H1 (cell line): ENCODE measurements around the gene ATP11A. TPM values are rescaled to one million over a fixed set of nuclear protein-coding genes. Genes with fewer than 3 reads are reported as not detected.
A peak's percentile ranks its signal among the peaks of the same experiment; 100 is the strongest.

Source experiments
- CTCF ChIA-PET: fragments of 300-600 bp; sonication (Branson Sonifier 250); formaldehyde crosslinking; loops from one replicate; lab custom pipeline; 2021; ENCODE audit not compliant: partially characterized antibody; lab: Charles Lee
- POLR2A ChIA-PET: fragments of 300-600 bp; sonication (Branson Sonifier 250); formaldehyde crosslinking; loops from one replicate; lab custom pipeline; 2021; ENCODE audit warnings: inconsistent platforms; ENCODE audit not compliant: partially characterized antibody; lab: Charles Lee
- DNase-seq, 2 experiments: peaks; one replicate each; pipeline versions ENCODE4 v3.0.0 to v3.0.0-alpha.2; 2010 to 2022; ENCODE audit warnings: low spot score in 2 of 2, low read depth in 1 of 2, mixed read lengths in 1 of 2
- FAIRE-seq: peaks from 2 replicates; lab custom pipeline; 2011; peaks lifted over from hg19 to GRCh38; lab: Jason Lieb, UNC
- H2AFZ ChIP-seq: 2 replicates; pipeline ENCODE4 v1.8.1; 2012; ENCODE audit warnings: low read length, inconsistent platforms
- H2AK5ac ChIP-seq: 2 replicates; pipeline ENCODE4 v1.6.1; 2013; ENCODE audit warnings: low read depth, low read length
- H2BK120ac ChIP-seq: replicated peaks from 2 replicates; pipeline ENCODE3; 2013; ENCODE audit warnings: low read depth, low read length, inconsistent platforms
- H2BK12ac ChIP-seq: 2 replicates; pipeline ENCODE4 v1.6.1; 2013; ENCODE audit warnings: low read depth, low read length
- H2BK15ac ChIP-seq: 2 replicates; pipeline ENCODE4 v1.6.1; 2013; ENCODE audit warnings: low read length
- H2BK20ac ChIP-seq: 2 replicates; pipeline ENCODE4 v1.6.1; 2013; ENCODE audit warnings: low read length
- H2BK5ac ChIP-seq: 2 replicates; pipeline ENCODE4 v1.6.1; 2013; ENCODE audit warnings: low read depth, low read length
- H3K14ac ChIP-seq: 2 replicates; pipeline ENCODE4 v1.6.1; 2013; ENCODE audit warnings: inconsistent platforms; ENCODE audit not compliant: insufficient read length
- H3K18ac ChIP-seq: 2 replicates; pipeline ENCODE4 v1.6.1; 2013; ENCODE audit warnings: low read length; ENCODE audit errors: extremely low read depth
- H3K23ac ChIP-seq: 2 replicates; pipeline ENCODE4 v1.6.1; 2013; ENCODE audit warnings: inconsistent platforms; ENCODE audit not compliant: insufficient read length
- H3K23me2 ChIP-seq: 2 replicates; pipeline ENCODE4 v1.6.1; 2013; ENCODE audit warnings: low read depth, low read length
- H3K27ac ChIP-seq: 2 replicates; pipeline ENCODE4 v1.6.1; 2011; ENCODE audit warnings: low read depth, low read length, inconsistent platforms
- H3K27me3 ChIP-seq, 4 experiments: replicated peaks in 1 of 4; 1 replicate in 1 of 4; 2 replicates in 3 of 4; pipeline versions ENCODE4 v1.6.1 to v1.8.1; 2011 to 2013; ENCODE audit warnings: low read length in 3 of 4, mild to moderate bottlenecking in 3 of 4, inconsistent platforms in 2 of 4, mixed read lengths in 2 of 4, moderate library complexity in 1 of 4; ENCODE audit not compliant: control insufficient read depth in 3 of 4, insufficient read depth in 3 of 4; ENCODE audit errors: extremely low read depth in 1 of 4
- H3K36me3 ChIP-seq, 4 experiments: 2 replicates each; pipeline versions ENCODE4 v1.6.1 to v1.8.1; 2011 to 2013; ENCODE audit warnings: mild to moderate bottlenecking in 4 of 4, low read length in 3 of 4, moderate library complexity in 2 of 4, control low read depth in 1 of 4, inconsistent platforms in 1 of 4; ENCODE audit not compliant: insufficient read depth in 4 of 4, control insufficient read depth in 2 of 4
- H3K4ac ChIP-seq: replicated peaks from 2 replicates; pipeline ENCODE3; 2013; ENCODE audit warnings: low read length, low read depth, mixed read lengths, inconsistent platforms; ENCODE audit not compliant: insufficient read length
- H3K4me1 ChIP-seq, 4 experiments: replicated peaks in 1 of 4; 1 replicate in 1 of 4; 2 replicates in 3 of 4; pipeline versions ENCODE4 v1.6.1 to v1.8.1; 2011 to 2013; ENCODE audit warnings: low read length in 3 of 4, inconsistent platforms in 2 of 4, mixed read lengths in 1 of 4; ENCODE audit not compliant: insufficient read depth in 4 of 4, control insufficient read depth in 3 of 4
- H3K4me2 ChIP-seq, 2 experiments: 2 replicates each; pipeline versions ENCODE4 v1.6.1 to v1.8.1; 2011 to 2013; ENCODE audit warnings: low read depth in 2 of 2, low read length in 2 of 2, control low read depth in 1 of 2, inconsistent platforms in 1 of 2, mild to moderate bottlenecking in 1 of 2; ENCODE audit not compliant: insufficient read depth in 1 of 2
- H3K4me3 ChIP-seq, 4 experiments: fragments of 200-600, 300-600 bp in 1 of 4; sonication (generic), shearing (Covaris generic), sonication (Bioruptor Twin) in 1 of 4; 2 replicates each; pipeline versions ENCODE4 v1.5.1 to v1.8.1; 2011 to 2016; ENCODE audit warnings: low read length in 4 of 4, low read depth in 3 of 4, control low read depth in 2 of 4, inconsistent platforms in 2 of 4, mild to moderate bottlenecking in 2 of 4, mixed read lengths in 1 of 4, moderate library complexity in 1 of 4; ENCODE audit not compliant: insufficient read depth in 2 of 4; ENCODE audit errors: extremely low read depth in 1 of 4
- H3K56ac ChIP-seq: replicated peaks from 2 replicates; pipeline ENCODE3; 2013; ENCODE audit warnings: low read depth, mild to moderate bottlenecking, mixed read lengths, low read length, inconsistent platforms; ENCODE audit not compliant: insufficient read length
- H3K79me1 ChIP-seq: 2 replicates; pipeline ENCODE4 v1.6.1; 2013; ENCODE audit warnings: low read depth, low read length, control low read depth
- H3K79me2 ChIP-seq, 2 experiments: 2 replicates each; pipeline versions ENCODE4 v1.6.1 to v1.8.1; 2012 to 2013; ENCODE audit warnings: low read length in 2 of 2, mild to moderate bottlenecking in 2 of 2, inconsistent platforms in 1 of 2; ENCODE audit not compliant: insufficient read depth in 2 of 2, control insufficient read depth in 1 of 2
- H3K9ac ChIP-seq, 4 experiments: replicated peaks in 1 of 4; 1 replicate in 1 of 4; 2 replicates in 3 of 4; pipeline versions ENCODE4 v1.6.1 to v1.8.1; 2011 to 2013; ENCODE audit warnings: low read depth in 3 of 4, low read length in 3 of 4, control low read depth in 2 of 4, mild to moderate bottlenecking in 2 of 4, moderate library complexity in 2 of 4, inconsistent platforms in 1 of 4; ENCODE audit errors: extremely low read depth in 1 of 4
- H3K9me3 ChIP-seq, 2 experiments: 2 replicates each; pipeline versions ENCODE4 v1.6.1 to v1.8.1; 2012 to 2013; ENCODE audit warnings: mild to moderate bottlenecking in 2 of 2, moderate library complexity in 2 of 2, control low read depth in 1 of 2, inconsistent platforms in 1 of 2, low read depth in 1 of 2, low read length in 1 of 2, mixed read lengths in 1 of 2; ENCODE audit not compliant: insufficient read depth in 2 of 2
- H4K20me1 ChIP-seq, 2 experiments: replicated peaks in 1 of 2; 2 replicates each; pipeline versions ENCODE3 to v1.8.1; 2011 to 2013; ENCODE audit warnings: inconsistent platforms in 2 of 2, low read length in 2 of 2, mild to moderate bottlenecking in 1 of 2; ENCODE audit not compliant: insufficient read depth in 2 of 2, control insufficient read depth in 1 of 2
- H4K5ac ChIP-seq: 2 replicates; pipeline ENCODE4 v1.6.1; 2013; ENCODE audit warnings: low read length, low read depth, mixed read lengths, inconsistent platforms; ENCODE audit not compliant: insufficient read length
- H4K8ac ChIP-seq: 2 replicates; pipeline ENCODE4 v1.8.0; 2013; ENCODE audit warnings: mild to moderate bottlenecking, moderate library complexity, low read length, inconsistent platforms; ENCODE audit not compliant: insufficient read depth; ENCODE audit errors: extremely low read depth
- H4K91ac ChIP-seq: replicated peaks from 2 replicates; pipeline ENCODE3; 2013; ENCODE audit warnings: low read length, mixed read lengths, inconsistent platforms; ENCODE audit not compliant: insufficient read length
- BCL11A ChIP-seq, 2 experiments: IDR thresholded peaks; one replicate each; pipeline ENCODE4 v1.6.1; 2011; ENCODE audit warnings: low read depth in 2 of 2, low read length in 2 of 2, mild to moderate bottlenecking in 2 of 2
- BRCA1 ChIP-seq: IDR thresholded peaks from 2 replicates; pipeline ENCODE4 v1.6.1; 2012; ENCODE audit warnings: low read depth, low read length, improper control_type of control experiment
- CBX5 ChIP-seq: fragments of 300-800, 300-1000 bp; sonication (generic); IDR thresholded peaks from 2 replicates; pipeline ENCODE4 v1.7.1; 2016; ENCODE audit warnings: antibody characterized with exemption, low read length, low read depth
- CBX8 ChIP-seq: fragments of 300-800, 300-1000 bp; sonication (generic); IDR thresholded peaks from 2 replicates; pipeline ENCODE4 v1.7.1; 2016; ENCODE audit warnings: low read depth, low read length, borderline replicate concordance
- CHD2 ChIP-seq: IDR thresholded peaks from 2 replicates; pipeline ENCODE4 v1.6.1; 2012; ENCODE audit warnings: low read length, improper control_type of control experiment
- KDM1A ChIP-seq: fragments of 200-600, 300-600 bp; sonication (generic); IDR thresholded peaks from 2 replicates; pipeline ENCODE4 v1.7.1; 2016; ENCODE audit warnings: mild to moderate bottlenecking, low read length, borderline replicate concordance
- KDM4A ChIP-seq: IDR thresholded peaks from one replicate; pipeline ENCODE4 v1.7.1; 2012; ENCODE audit warnings: low read depth, mild to moderate bottlenecking, moderate library complexity, low read length, inconsistent platforms; ENCODE audit not compliant: severe bottlenecking
- MAX ChIP-seq: IDR thresholded peaks from 2 replicates; pipeline ENCODE4 v1.6.1; 2012; ENCODE audit warnings: inconsistent platforms
- SIRT6 ChIP-seq: IDR thresholded peaks from one replicate; pipeline ENCODE4 v1.7.1; 2012; ENCODE audit warnings: low read length, inconsistent platforms
- SIX5 ChIP-seq: IDR thresholded peaks from 2 replicates; pipeline ENCODE4 v1.6.1; 2011; ENCODE audit warnings: mild to moderate bottlenecking, low read depth, low read length
- SP2 ChIP-seq: IDR thresholded peaks from 2 replicates; pipeline ENCODE4 v1.6.1; 2012; ENCODE audit warnings: mild to moderate bottlenecking, low read length, inconsistent platforms
- SP4 ChIP-seq: IDR thresholded peaks from 2 replicates; pipeline ENCODE4 v1.6.1; 2012; ENCODE audit warnings: low read length, inconsistent platforms
- SRF ChIP-seq: IDR thresholded peaks from 2 replicates; pipeline ENCODE4 v1.6.1; 2011; ENCODE audit warnings: mild to moderate bottlenecking, low read depth, low read length, moderate library complexity
- TCF12 ChIP-seq: IDR thresholded peaks from 2 replicates; pipeline ENCODE4 v1.6.1; 2011; ENCODE audit warnings: low read depth, mild to moderate bottlenecking, low read length
- whole genome bisulfite sequencing, 2 experiments: shearing (Covaris generic) in 1 of 2; methylation state at CpG; one replicate each; pipeline versions ENCODE4 v1.1.6 to v1.1.7; 2013 to 2015; ENCODE audit warnings: low lambda C conversion rate in 2 of 2, mixed read lengths in 2 of 2, inconsistent platforms in 1 of 2, low coverage in 1 of 2, missing lambda C conversion rate in 1 of 2; ENCODE audit not compliant: insufficient replicate concordance in 2 of 2, insufficient coverage in 1 of 2, insufficient read length in 1 of 2; ENCODE audit errors: extremely low coverage in 1 of 2, missing lambda C conversion rate in 1 of 2; 5-methylcytosine and 5-hydroxymethylcytosine counted together
- polyA plus RNA-seq, 7 experiments: library from polyadenylated mRNA; depleted of rRNA in 3 of 7; stranded (reverse) in 5 of 7; unstranded in 2 of 7; fragments of >200 nt in 5 of 7; fragments of 200-250 nt in 2 of 7; gene quantifications; 1 replicate in 5 of 7; 2 replicates in 1 of 7; 4 replicates in 1 of 7; pipeline versions ENCODE4 v1.2.1 to v1.2.3, GENCODE V29; 2011 to 2013; ENCODE audit warnings: missing spikeins in 2 of 7, mixed read lengths in 2 of 7
- total RNA-seq: library from RNA; stranded (reverse); fragmentation: NEBNext Ultra II Directional; extraction: Animal tissue kit (Norgen Biotek cat#: 25700); gene quantifications from 2 replicates; pipeline ENCODE4 v1.2.1, GENCODE V29; 2021

The ATP11A gene
- total and polyA plus RNA-seq, 2 of the 8 experiments (the other 6 are each of a cell fraction or from before 2014, with no cell fraction given): 28.8 to 72.9 TPM

GRCh38 chr13:112684071-112684845 lies 5.6 kb upstream of the ATP11A start:
- 93% methylated on average over 18 of the region's 18 CpGs; no CpG with 5 or more reads in 1 of the 2 experiments for WGBS, 2 experiments
- Histone ChIP-seq H4K91ac (no peak overlapping the region), H3K36me3 (no peaks in the 10 kb centered on the region), H3K79me1 (no peaks in the 10 kb centered on the region), H3K9me3 (peaks cover 0 to 3% of the 10 kb centered on the region in 2 experiments; a peak in 1 of 4 replicates), H3K27me3 (peaks cover 0 to under 1% (median 0%) of the 10 kb centered on the region in 4 experiments; a peak in 2 of 7 replicates), H3K27ac (no peak overlapping the region), H3K4me1 (peaks cover 3 to 10% (median 8%) of the 10 kb centered on the region in 4 experiments), H2BK15ac (no peak overlapping the region), H3K18ac (no peak overlapping the region), H2BK20ac (no peak overlapping the region), H2BK120ac (no peak overlapping the region), H3K4me3 (no peak overlapping the region), H3K14ac (no peak overlapping the region), H2BK12ac (no peak overlapping the region), H3K4me2 (no peak overlapping the region), H3K23me2 (peaks cover under 1% of the 10 kb centered on the region; the same call in 1 of the 2 replicates), H2AFZ (no peak overlapping the region), H4K20me1 (no peaks in the 10 kb centered on the region), H3K56ac (no peak overlapping the region), H2AK5ac (no peak overlapping the region), H4K5ac (no peak overlapping the region), H2BK5ac (no peak overlapping the region), H3K79me2 (no peaks in the 10 kb centered on the region), H3K9ac (no peak overlapping the region), H3K23ac (no peak overlapping the region), H4K8ac (peak overlapping the region; percentile 57; the same call in 1 of the 2 replicates), H3K4ac (no peak overlapping the region)
- FAIRE-seq (no peak), DNase-seq (peak in 1 of 2 experiments; percentile 20)
- POLR2A ChIA-PET: interaction anchor here (0.7 kb wide), 1 partner anchor 9 kb away, joined by 3 read pairs; no protein-coding TSS in a partner anchor
- CTCF ChIA-PET: interaction anchor here (0.9 to 1.3 kb wide), 2 partner anchors 10 to 37 kb away, joined by 3 to 4 read pairs; no protein-coding TSS in a partner anchor
- no peak for TF ChIP-seq SRF
- no peak for TF ChIP-seq SP4
- TF ChIP-seq KDM1A: no peak
- TF ChIP-seq BRCA1: no peak
- no peak for TF ChIP-seq CBX8
- TF ChIP-seq BCL11A (IDR thresholded peaks at IDR 0.05; ENCODE audit: low read depth in 2 of 2, low read length in 2 of 2): no peak
- TF ChIP-seq SP2: no peak
- no peak for TF ChIP-seq KDM4A
- no peak for TF ChIP-seq CBX5
- TF ChIP-seq SIRT6: no peak
- TF ChIP-seq SIX5: no peak
- no peak for TF ChIP-seq MAX
- TF ChIP-seq CHD2: no peak
- TF ChIP-seq TCF12: no peak
